ENCODE measurements around the gene IL10.
A peak's percentile ranks its signal among the peaks of the same experiment; 100 is the strongest.

IL10 gene

DNA sequence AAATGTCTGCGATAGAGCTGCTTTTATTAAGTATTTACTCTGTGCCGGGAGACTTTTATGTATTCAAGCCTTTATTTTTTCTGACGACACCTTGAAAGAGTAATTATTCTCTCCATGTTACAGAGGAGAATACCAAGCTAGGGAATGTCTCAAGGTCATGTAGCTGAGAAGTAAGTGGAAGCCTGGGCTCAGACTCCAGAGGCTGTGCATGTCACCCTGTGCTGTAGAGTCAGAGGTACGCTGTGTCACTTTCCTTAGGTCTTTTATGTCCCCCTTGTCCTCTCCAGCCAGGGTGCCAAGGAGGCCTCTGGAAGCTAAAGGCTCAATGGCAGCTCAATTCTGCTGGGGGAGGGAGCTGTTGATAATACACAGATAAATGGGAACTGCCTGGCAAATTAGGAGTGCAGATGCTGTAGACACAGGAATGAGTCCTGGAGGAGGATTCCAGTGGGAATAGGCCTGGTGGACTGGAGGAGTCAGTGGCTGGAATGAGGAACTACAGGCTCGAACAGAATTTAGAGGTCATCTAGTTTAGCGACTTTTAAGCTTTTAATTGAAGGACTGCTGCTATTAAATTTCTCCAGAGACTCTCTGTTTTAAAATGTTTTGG, 11.0 kb downstream of the IL10 start:
- peak; percentile 75 for DNase-seq
- Histone ChIP-seq H3K36me3 (no peaks in the 10 kb centered on the region), H3K4me1 (peaks cover 12% of the 10 kb centered on the region), H3K9me3 (no peaks in the 10 kb centered on the region), H3K27me3 (no peaks in the 10 kb centered on the region), H3K4me3 (ENCODE audit: low read depth, low read length) (no peak overlapping the region)
- TF ChIP-seq CTCF (IDR thresholded peaks at IDR 0.05; ENCODE audit: low read depth, low read length), result peak; percentile 70

- H3K27me3 ChIP-seq, result no peaks in the 10 kb centered on the region
- no peak overlapping the region for H3K4me3 ChIP-seq (ENCODE audit: low read depth, low read length)
- no peaks in the 10 kb centered on the region for H3K9me3 ChIP-seq
- DNase-seq, result no peak
- no peaks in the 10 kb centered on the region for H3K36me3 ChIP-seq
- peaks cover 12% of the 10 kb centered on the region for H3K4me1 ChIP-seq
- TF ChIP-seq CTCF (IDR thresholded peaks at IDR 0.05; ENCODE audit: low read depth, low read length), result no peak
Observed at GRCh38 chr1:206760590-206760989, 11.7 kb downstream of the IL10 start.

DNA sequence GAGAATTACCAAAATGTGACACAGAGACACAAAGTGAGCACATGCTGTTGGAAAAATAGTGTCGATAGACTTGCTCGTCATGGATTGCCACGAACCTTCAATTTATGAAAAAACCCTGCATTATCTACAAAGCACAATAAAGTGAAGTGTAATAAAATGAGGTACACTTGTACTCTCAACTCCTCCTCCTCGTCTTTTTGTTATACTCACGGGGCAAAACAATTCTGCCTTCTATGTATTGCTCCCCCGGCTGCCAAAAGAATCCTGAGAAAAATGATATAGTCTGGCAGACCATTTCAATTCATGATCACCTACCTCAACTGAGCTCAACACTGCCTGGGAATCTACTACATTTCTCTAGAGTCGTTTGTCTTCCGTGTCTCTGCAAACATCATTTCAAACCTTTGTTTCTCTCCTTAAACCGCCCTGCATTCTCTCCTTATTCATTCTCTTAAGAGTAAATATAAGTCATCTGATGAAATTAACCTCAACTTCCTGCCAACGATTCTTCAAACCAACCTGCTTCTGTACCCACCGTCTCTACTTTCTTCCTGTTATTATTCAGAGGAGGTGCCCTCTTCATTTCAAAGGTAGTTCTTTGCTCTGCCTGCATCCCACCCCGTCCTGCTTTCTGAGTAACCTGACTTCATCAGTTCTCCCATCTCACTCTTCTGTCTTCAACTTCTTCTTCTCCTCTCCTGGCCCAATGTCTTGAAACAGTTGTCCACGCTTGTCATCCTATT, 14.6 kb downstream of the IL10 start:
- no peak for TF ChIP-seq CTCF (IDR thresholded peaks at IDR 0.05; ENCODE audit: low read depth, low read length)

DNA sequence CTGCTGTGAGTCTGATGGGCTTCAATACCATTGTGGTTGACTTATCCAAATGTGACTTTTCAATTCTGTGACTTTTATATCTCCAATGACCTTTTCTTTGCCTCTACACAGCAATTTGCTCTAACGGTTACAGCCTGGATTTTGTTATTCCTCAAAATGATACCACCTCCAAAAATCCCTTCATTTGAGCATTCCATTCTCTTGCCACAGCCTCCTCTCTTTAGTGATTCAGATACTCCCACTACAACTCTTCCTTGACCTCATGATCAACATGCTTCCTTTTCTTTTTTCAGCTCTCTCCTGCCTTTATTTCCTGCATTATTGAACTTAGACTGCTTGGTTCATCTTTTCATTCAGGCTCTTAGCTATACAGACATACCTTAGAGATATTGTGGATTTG, 18.3 kb downstream of the IL10 start:
- Histone ChIP-seq H3K4me1 (no peaks in the 10 kb centered on the region), H3K9me3 (no peaks in the 10 kb centered on the region), H3K27me3 (no peaks in the 10 kb centered on the region), H3K4me3 (ENCODE audit: low read depth, low read length) (no peak overlapping the region), H3K36me3 (no peaks in the 10 kb centered on the region)
- no peak for DNase-seq
- no peak for TF ChIP-seq CTCF (IDR thresholded peaks at IDR 0.05; ENCODE audit: low read depth, low read length)

More for the DNA sequence above, 14.6 kb downstream of the IL10 start:
- Histone ChIP-seq H3K4me1 (peaks cover 12% of the 10 kb centered on the region), H3K27me3 (no peaks in the 10 kb centered on the region), H3K4me3 (ENCODE audit: low read depth, low read length) (no peak overlapping the region), H3K36me3 (no peaks in the 10 kb centered on the region), H3K9me3 (no peaks in the 10 kb centered on the region)
- DNase-seq, result no peak

DNA sequence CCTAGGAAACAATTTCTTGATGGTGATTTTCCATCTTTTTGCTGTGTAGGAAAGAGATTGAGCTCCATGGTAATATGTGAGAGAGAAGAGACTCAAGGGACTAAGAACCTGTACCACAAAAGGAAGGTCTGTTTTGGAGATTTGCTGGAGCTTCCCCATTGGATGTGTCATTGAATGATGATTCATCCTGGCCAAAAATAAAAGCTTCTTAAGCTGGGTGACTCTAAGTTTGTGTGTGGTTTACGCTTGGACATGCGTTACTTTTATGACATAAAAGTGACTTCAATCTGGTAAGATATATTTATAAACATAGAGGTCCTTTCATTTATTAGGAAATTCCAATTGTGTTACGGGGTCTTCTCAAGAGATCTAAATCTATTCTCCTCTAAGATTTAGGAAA, 19.2 kb downstream of the IL10 start:
- H3K4me1 ChIP-seq, result no peaks in the 10 kb centered on the region
- no peaks in the 10 kb centered on the region for H3K36me3 ChIP-seq
- no peaks in the 10 kb centered on the region for H3K9me3 ChIP-seq
- H3K27me3 ChIP-seq, result no peaks in the 10 kb centered on the region
- H3K4me3 ChIP-seq (ENCODE audit: low read depth, low read length), result no peak overlapping the region
- no peak for TF ChIP-seq CTCF (IDR thresholded peaks at IDR 0.05; ENCODE audit: low read depth, low read length)
- DNase-seq, result no peak

DNA sequence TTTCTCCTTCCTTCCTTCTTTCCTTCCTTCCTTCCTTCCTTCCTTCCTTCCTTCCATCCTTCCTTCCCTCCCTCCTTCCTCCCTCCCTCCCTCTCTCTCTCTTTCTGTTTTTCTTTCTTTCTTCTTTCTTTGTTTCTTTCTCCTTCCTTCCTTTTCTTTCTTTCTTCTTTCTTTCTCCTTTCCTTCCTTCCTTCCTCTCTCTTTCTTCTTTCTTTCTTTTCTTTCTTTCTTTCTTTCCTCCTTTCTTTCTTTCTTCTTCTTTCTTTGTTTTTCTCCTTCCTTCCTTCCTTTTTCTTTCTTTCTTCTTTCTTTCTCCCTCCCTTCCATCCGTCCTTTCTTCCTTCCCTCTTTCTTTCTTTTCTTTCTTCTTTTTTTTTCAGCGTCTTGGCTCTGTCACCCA, 19.8 kb downstream of the IL10 start:
- Histone ChIP-seq H3K9me3 (no peaks in the 10 kb centered on the region), H3K36me3 (no peaks in the 10 kb centered on the region), H3K4me1 (no peaks in the 10 kb centered on the region), H3K4me3 (ENCODE audit: low read depth, low read length) (no peak overlapping the region), H3K27me3 (no peaks in the 10 kb centered on the region)
- no peak for TF ChIP-seq CTCF (IDR thresholded peaks at IDR 0.05; ENCODE audit: low read depth, low read length)
- no peak for DNase-seq

Measured in BE2C (cell line).